Measurements from ENCODE around the gene GRK1.

GRK1 gene

GRCh38 chr13:113758651-113759524 is 91.9 kb downstream of the GRK1 start, which contains the start of gene TMEM255B:
Gene TMEM255B, plus strand, starts transcription at chr13:113759226. Its CDS starts 44 bp downstream, at chr13:113759270.
- no peak for DNase-seq (ENCODE audit: low read depth, low spot score)

- DNase-seq (ENCODE audit: low read depth, low spot score), result no peak
Measured at GRCh38 chr13:113759525-113760137, 92.6 kb downstream of the GRK1 start.

- no peak for DNase-seq (ENCODE audit: low read depth, low spot score)
Measured at GRCh38 chr13:113761136-113761535, 94.1 kb downstream of the GRK1 start.

- DNase-seq (ENCODE audit: low read depth, low spot score), result no peak
Measured at GRCh38 chr13:113762075-113762474, 95.1 kb downstream of the GRK1 start.

- DNase-seq (ENCODE audit: low read depth, low spot score), result no peak
Measured at GRCh38 chr13:113762538-113762937, 95.5 kb downstream of the GRK1 start.

- DNase-seq (ENCODE audit: low read depth, low spot score), result no peak
Measured at GRCh38 chr13:113763254-113763653, 96.2 kb downstream of the GRK1 start.

GRCh38 chr13:113763961-113764792 is 97.2 kb downstream of the GRK1 start:
- DNase-seq (ENCODE audit: low read depth, low spot score), result no peak

- DNase-seq (ENCODE audit: low read depth, low spot score), result no peak
Measured at GRCh38 chr13:113764793-113765563, 98.0 kb downstream of the GRK1 start.

GRCh38 chr13:113765564-113765910 is 98.5 kb downstream of the GRK1 start:
- no peak for DNase-seq (ENCODE audit: low read depth, low spot score)

GRCh38 chr13:113766035-113766800 is 99.2 kb downstream of the GRK1 start:
- no peak for DNase-seq (ENCODE audit: low read depth, low spot score)

GRCh38 chr13:113767366-113767765 is 100.3 kb downstream of the GRK1 start:
- no peak for DNase-seq (ENCODE audit: low read depth, low spot score)

- no peak for DNase-seq (ENCODE audit: low read depth, low spot score)
Measured at GRCh38 chr13:113768018-113768905, 101.2 kb downstream of the GRK1 start.

- no peak for DNase-seq (ENCODE audit: low read depth, low spot score)
Measured at GRCh38 chr13:113769106-113769505, 102.1 kb downstream of the GRK1 start.

- DNase-seq (ENCODE audit: low read depth, low spot score), result no peak
Measured at GRCh38 chr13:113769881-113770280, 102.9 kb downstream of the GRK1 start.

- DNase-seq (ENCODE audit: low read depth, low spot score), result no peak
Measured at GRCh38 chr13:113770441-113770840, 103.4 kb downstream of the GRK1 start.

GRCh38 chr13:113770937-113771336 is 103.9 kb downstream of the GRK1 start:
- no peak for DNase-seq (ENCODE audit: low read depth, low spot score)

- no peak for DNase-seq (ENCODE audit: low read depth, low spot score)
Measured at GRCh38 chr13:113771709-113772331, 104.8 kb downstream of the GRK1 start.

- no peak for DNase-seq (ENCODE audit: low read depth, low spot score)
Measured at GRCh38 chr13:113774177-113775107, 107.4 kb downstream of the GRK1 start.
